SK-N-SH treated with all-trans-retinoic acid at 6 μM for 48 hours (cell line): ENCODE data around the gene MCRS1.

ENCODE experiments used
- ATAC-seq: fragments of 200-7000 bp; cut with Tn5 transposase; 3 replicates; pipeline ENCODE4 v1.9.1; 2020; ENCODE audit warnings: mild to moderate bottlenecking, moderate library complexity
- ARNTL ChIP-seq: fragments of 450-650 bp; formaldehyde crosslinking; IDR thresholded peaks from 2 replicates; pipeline ENCODE4 v1.5.0; 2020; ENCODE audit warnings: low read depth, mild to moderate bottlenecking, moderate library complexity, borderline replicate concordance
- BACH2 ChIP-seq: fragments of 250-450 bp; sonication (Bioruptor Pico); IDR thresholded peaks from 2 replicates; pipeline ENCODE4 v1.9.0; 2021; ENCODE audit warnings: mild to moderate bottlenecking, borderline replicate concordance
- CSDC2 ChIP-seq: fragments of 250-450 bp; sonication (Bioruptor Pico); IDR thresholded peaks from 2 replicates; pipeline ENCODE4 v1.5.0; 2020; ENCODE audit warnings: mild to moderate bottlenecking, moderate library complexity
- ESRRG ChIP-seq: fragments of 250-450 bp; sonication (Bioruptor Pico); IDR thresholded peaks from 2 replicates; pipeline ENCODE4 v1.6.1; 2021; ENCODE audit warnings: mild to moderate bottlenecking
- GLIS3 ChIP-seq: fragments of 250-450 bp; sonication (Bioruptor Pico); IDR thresholded peaks from 2 replicates; pipeline ENCODE4 v1.5.0; 2020; ENCODE audit warnings: mild to moderate bottlenecking, moderate library complexity
- ISL1 ChIP-seq: fragments of 250-450 bp; sonication (Bioruptor Pico); IDR thresholded peaks from 2 replicates; pipeline ENCODE4 v2.1.2; 2022; ENCODE audit warnings: mild to moderate bottlenecking, moderate library complexity
- OSR1 ChIP-seq: fragments of 250-450 bp; sonication (Bioruptor Pico); IDR thresholded peaks from 2 replicates; pipeline ENCODE4 v1.8.0; 2022; ENCODE audit warnings: moderate library complexity, mild to moderate bottlenecking, inconsistent platforms
- PPARA ChIP-seq: fragments of 250-450 bp; sonication (Bioruptor Pico); IDR thresholded peaks from 2 replicates; pipeline ENCODE4 v1.5.0; 2020; ENCODE audit warnings: mild to moderate bottlenecking, borderline replicate concordance
- SNAI2 ChIP-seq: fragments of 250-450 bp; sonication (Bioruptor Pico); IDR thresholded peaks from 2 replicates; pipeline ENCODE4 v1.5.0; 2020; ENCODE audit warnings: mild to moderate bottlenecking, moderate library complexity
- TCF4 ChIP-seq: fragments of 250-450 bp; sonication (Bioruptor Pico); IDR thresholded peaks from 2 replicates; pipeline ENCODE4 v1.8.0; 2021; ENCODE audit warnings: mild to moderate bottlenecking, moderate library complexity, borderline replicate concordance
- TOX ChIP-seq: fragments of 250-450 bp; sonication (Bioruptor Pico); IDR thresholded peaks from 2 replicates; pipeline ENCODE4 v1.8.0; 2021; ENCODE audit warnings: mild to moderate bottlenecking, moderate library complexity, borderline replicate concordance
- ZFP3 ChIP-seq: fragments of 250-450 bp; sonication (Bioruptor Pico); IDR thresholded peaks from 2 replicates; pipeline ENCODE4 v1.5.0; 2020; ENCODE audit warnings: mild to moderate bottlenecking, moderate library complexity
- ZFP30 ChIP-seq: fragments of 450-650 bp; formaldehyde crosslinking; IDR thresholded peaks from 2 replicates; pipeline ENCODE4 v1.5.0; 2022; ENCODE audit warnings: mild to moderate bottlenecking, moderate library complexity
- ZNF565 ChIP-seq: fragments of 450-650 bp; formaldehyde crosslinking; conservative IDR thresholded peaks from 2 replicates; pipeline ENCODE4 v1.5.0; 2020; ENCODE audit warnings: low read depth, mild to moderate bottlenecking, moderate library complexity
- ZNF70 ChIP-seq: fragments of 450-650 bp; formaldehyde crosslinking; IDR thresholded peaks from 2 replicates; pipeline ENCODE4 v1.5.0; 2020; ENCODE audit warnings: mild to moderate bottlenecking, moderate library complexity
- ZNF8 ChIP-seq: fragments of 450-650 bp; formaldehyde crosslinking; IDR thresholded peaks from 2 replicates; pipeline ENCODE4 v1.5.0; 2020; ENCODE audit warnings: mild to moderate bottlenecking, moderate library complexity
- TF ChIP-seq, protein P1 (sequence below): fragments of 250-450 bp; sonication (Bioruptor Pico); IDR thresholded peaks from 2 replicates; pipeline ENCODE4 v1.8.0; 2020; ENCODE audit warnings: mild to moderate bottlenecking, moderate library complexity, borderline replicate concordance
- TF ChIP-seq, protein P2 (sequence below): fragments of 250-450 bp; sonication (Bioruptor Pico); IDR thresholded peaks from 2 replicates; pipeline ENCODE4 v1.8.0; 2021; ENCODE audit warnings: low read depth, mild to moderate bottlenecking, moderate library complexity, borderline replicate concordance
- TF ChIP-seq, protein P3 (sequence below): fragments of 250-450 bp; sonication (Bioruptor Pico); IDR thresholded peaks from 2 replicates; pipeline ENCODE4 v1.5.1; 2020; ENCODE audit warnings: low read depth, mild to moderate bottlenecking, moderate library complexity
- TF ChIP-seq, protein P4 (sequence below): fragments of 250-450 bp; sonication (Bioruptor Pico); IDR thresholded peaks from 2 replicates; pipeline ENCODE4 v1.5.0; 2020; ENCODE audit warnings: mild to moderate bottlenecking, moderate library complexity
- TF ChIP-seq, protein P5 (sequence below): fragments of 250-450 bp; sonication (Bioruptor Pico); IDR thresholded peaks from 2 replicates; pipeline ENCODE4 v1.5.1; 2021; ENCODE audit warnings: mild to moderate bottlenecking, moderate library complexity

MCRS1 gene

DNA sequence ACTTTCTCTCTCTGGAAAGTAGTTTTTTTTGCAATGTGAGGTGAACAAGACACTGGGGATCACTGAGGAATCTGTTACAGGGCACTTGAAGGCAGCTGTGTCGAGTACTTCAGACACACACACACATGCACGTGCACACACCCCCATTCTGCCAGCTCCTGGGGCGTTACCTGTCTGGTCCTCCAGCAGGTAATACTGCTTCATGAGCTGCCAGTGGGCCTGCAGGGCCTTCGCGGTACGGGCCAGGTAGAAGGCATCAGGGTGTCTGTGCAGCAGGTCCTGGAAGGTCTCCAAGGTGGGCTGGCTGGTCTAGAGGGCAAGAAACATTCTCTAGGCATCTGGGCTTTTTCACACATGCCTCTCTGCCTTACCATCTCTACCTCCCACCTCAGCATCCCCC, 5.1 kb downstream of the MCRS1 start (continued):
- TF ChIP-seq, protein P1, sequence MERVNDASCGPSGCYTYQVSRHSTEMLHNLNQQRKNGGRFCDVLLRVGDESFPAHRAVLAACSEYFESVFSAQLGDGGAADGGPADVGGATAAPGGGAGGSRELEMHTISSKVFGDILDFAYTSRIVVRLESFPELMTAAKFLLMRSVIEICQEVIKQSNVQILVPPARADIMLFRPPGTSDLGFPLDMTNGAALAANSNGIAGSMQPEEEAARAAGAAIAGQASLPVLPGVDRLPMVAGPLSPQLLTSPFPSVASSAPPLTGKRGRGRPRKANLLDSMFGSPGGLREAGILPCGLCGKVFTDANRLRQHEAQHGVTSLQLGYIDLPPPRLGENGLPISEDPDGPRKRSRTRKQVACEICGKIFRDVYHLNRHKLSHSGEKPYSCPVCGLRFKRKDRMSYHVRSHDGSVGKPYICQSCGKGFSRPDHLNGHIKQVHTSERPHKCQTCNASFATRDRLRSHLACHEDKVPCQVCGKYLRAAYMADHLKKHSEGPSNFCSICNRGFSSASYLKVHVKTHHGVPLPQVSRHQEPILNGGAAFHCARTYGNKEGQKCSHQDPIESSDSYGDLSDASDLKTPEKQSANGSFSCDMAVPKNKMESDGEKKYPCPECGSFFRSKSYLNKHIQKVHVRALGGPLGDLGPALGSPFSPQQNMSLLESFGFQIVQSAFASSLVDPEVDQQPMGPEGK (CRISPR knock-in tag), result no peak
- no peak for TF ChIP-seq SNAI2 (CRISPR knock-in tag)
- TF ChIP-seq TOX (CRISPR knock-in tag), result no peak
- no peak for TF ChIP-seq OSR1 (CRISPR knock-in tag)
- TF ChIP-seq, protein P2, sequence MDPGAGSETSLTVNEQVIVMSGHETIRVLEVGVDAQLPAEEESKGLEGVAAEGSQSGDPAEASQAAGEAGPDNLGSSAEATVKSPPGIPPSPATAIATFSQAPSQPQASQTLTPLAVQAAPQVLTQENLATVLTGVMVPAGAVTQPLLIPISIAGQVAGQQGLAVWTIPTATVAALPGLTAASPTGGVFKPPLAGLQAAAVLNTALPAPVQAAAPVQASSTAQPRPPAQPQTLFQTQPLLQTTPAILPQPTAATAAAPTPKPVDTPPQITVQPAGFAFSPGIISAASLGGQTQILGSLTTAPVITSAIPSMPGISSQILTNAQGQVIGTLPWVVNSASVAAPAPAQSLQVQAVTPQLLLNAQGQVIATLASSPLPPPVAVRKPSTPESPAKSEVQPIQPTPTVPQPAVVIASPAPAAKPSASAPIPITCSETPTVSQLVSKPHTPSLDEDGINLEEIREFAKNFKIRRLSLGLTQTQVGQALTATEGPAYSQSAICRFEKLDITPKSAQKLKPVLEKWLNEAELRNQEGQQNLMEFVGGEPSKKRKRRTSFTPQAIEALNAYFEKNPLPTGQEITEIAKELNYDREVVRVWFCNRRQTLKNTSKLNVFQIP, result no peak

DNA sequence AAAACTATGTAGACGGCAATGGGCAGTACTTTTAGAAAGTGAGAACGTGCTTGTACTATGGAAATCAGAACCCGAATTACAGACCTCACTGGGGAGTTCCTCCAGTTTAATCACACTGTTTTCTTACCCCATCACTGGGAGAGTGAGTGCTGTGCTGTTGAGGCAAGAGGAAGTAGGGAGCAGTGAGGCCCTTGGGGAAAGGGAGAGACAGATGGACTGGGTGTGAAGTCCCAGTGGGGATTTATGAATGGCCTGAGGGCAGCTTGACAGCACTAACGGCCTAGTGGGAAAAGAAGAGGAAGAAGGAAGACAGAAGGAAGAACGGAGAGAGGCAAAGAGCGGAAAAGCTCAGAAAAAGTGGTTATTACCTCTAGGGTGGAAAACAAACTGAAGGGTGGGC, 5.7 kb downstream of the MCRS1 start:
- TF ChIP-seq SNAI2 (CRISPR knock-in tag) (no peak), TOX (CRISPR knock-in tag) (no peak), GLIS3 (CRISPR knock-in tag) (no peak), ESRRG (CRISPR knock-in tag) (no peak)
- no peak for ATAC-seq

DNA sequence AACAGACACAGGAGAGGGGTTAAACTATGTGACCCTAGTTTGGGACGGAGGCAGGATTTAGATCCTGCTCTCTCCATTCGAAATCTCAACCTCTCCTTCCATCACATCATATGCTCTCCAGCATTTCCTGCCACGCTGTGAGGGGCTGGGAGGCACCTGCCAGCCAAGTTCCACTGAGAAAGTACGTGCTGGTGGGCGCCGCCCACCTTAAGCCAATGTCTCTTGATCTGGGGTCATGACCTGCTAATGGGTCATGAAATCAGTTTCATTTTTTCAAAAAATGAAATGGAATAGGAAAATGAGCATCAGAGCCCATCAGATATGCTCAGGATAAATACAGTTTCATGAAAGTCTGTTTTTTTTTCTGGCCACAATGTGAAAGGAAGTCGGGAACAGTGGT, 7.2 kb downstream of the MCRS1 start:
- ATAC-seq, result no peak
- TF ChIP-seq, protein P3, sequence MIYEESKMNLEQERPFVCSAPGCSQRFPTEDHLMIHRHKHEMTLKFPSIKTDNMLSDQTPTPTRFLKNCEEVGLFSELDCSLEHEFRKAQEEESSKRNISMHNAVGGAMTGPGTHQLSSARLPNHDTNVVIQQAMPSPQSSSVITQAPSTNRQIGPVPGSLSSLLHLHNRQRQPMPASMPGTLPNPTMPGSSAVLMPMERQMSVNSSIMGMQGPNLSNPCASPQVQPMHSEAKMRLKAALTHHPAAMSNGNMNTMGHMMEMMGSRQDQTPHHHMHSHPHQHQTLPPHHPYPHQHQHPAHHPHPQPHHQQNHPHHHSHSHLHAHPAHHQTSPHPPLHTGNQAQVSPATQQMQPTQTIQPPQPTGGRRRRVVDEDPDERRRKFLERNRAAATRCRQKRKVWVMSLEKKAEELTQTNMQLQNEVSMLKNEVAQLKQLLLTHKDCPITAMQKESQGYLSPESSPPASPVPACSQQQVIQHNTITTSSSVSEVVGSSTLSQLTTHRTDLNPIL, result no peak
- TF ChIP-seq ARNTL (CRISPR knock-in tag) (no peak), ZNF8 (CRISPR knock-in tag) (no peak), ZNF70 (CRISPR knock-in tag) (no peak), ZNF565 (no peak), CSDC2 (CRISPR knock-in tag) (no peak), PPARA (CRISPR knock-in tag) (no peak), GLIS3 (CRISPR knock-in tag) (no peak), ZFP3 (CRISPR knock-in tag) (no peak), ISL1 (no peak), BACH2 (CRISPR knock-in tag) (no peak), TOX (CRISPR knock-in tag) (no peak), ESRRG (CRISPR knock-in tag) (no peak), OSR1 (CRISPR knock-in tag) (no peak), TCF4 (no peak), ZFP30 (CRISPR knock-in tag) (no peak)
- TF ChIP-seq, protein P4, sequence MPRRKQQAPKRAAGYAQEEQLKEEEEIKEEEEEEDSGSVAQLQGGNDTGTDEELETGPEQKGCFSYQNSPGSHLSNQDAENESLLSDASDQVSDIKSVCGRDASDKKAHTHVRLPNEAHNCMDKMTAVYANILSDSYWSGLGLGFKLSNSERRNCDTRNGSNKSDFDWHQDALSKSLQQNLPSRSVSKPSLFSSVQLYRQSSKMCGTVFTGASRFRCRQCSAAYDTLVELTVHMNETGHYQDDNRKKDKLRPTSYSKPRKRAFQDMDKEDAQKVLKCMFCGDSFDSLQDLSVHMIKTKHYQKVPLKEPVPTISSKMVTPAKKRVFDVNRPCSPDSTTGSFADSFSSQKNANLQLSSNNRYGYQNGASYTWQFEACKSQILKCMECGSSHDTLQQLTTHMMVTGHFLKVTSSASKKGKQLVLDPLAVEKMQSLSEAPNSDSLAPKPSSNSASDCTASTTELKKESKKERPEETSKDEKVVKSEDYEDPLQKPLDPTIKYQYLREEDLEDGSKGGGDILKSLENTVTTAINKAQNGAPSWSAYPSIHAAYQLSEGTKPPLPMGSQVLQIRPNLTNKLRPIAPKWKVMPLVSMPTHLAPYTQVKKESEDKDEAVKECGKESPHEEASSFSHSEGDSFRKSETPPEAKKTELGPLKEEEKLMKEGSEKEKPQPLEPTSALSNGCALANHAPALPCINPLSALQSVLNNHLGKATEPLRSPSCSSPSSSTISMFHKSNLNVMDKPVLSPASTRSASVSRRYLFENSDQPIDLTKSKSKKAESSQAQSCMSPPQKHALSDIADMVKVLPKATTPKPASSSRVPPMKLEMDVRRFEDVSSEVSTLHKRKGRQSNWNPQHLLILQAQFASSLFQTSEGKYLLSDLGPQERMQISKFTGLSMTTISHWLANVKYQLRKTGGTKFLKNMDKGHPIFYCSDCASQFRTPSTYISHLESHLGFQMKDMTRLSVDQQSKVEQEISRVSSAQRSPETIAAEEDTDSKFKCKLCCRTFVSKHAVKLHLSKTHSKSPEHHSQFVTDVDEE, result no peak
- TF ChIP-seq, protein P5, sequence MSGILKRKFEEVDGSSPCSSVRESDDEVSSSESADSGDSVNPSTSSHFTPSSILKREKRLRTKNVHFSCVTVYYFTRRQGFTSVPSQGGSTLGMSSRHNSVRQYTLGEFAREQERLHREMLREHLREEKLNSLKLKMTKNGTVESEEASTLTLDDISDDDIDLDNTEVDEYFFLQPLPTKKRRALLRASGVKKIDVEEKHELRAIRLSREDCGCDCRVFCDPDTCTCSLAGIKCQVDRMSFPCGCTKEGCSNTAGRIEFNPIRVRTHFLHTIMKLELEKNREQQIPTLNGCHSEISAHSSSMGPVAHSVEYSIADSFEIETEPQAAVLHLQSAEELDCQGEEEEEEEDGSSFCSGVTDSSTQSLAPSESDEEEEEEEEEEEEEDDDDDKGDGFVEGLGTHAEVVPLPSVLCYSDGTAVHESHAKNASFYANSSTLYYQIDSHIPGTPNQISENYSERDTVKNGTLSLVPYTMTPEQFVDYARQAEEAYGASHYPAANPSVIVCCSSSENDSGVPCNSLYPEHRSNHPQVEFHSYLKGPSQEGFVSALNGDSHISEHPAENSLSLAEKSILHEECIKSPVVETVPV (CRISPR knock-in tag), result no peak
- TF ChIP-seq, protein P1 (CRISPR knock-in tag), result no peak
